Measurements from ENCODE around the gene ATF5. TPM values are rescaled to one million over a fixed set of nuclear protein-coding genes. Genes with fewer than 3 reads are reported as not detected.

ATF5 gene
- total RNA-seq, 1 donor from 2014 or later = 14.1 TPM

DNA sequence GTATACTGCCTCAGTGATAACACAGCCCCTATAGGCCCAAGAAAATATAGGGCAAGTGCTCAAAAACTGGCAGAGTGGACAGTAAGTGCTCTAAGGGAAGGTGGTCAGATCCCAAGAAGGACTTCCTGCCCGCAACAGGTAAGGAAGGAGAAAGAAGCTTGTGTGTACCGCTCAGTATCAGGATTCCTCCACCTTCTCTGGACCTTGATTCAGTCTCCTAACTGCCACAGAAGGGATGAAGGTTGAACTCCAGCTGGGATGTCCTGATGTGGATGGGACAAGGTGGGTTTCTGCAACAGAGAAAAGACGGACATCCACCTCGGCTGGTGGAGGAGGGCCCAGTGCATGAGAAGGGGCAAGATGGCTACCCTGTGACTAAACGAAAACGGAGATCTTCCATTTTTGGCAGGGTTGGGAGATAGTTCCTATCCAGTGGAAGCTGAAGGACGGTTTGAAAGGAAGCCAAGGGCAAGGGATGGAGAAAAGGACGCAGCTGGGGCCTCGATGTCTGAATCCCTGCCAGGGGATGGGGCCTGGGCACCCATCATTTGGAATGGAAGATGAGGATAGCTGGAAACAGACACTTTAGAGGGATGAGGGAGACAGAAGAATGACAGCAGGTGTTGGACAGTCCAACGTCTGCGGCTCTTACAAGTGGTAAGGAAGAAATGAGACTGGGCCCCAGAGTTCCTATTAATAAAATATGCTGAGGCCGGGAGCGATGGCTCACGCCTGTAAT, 1.3 kb upstream of the ATF5 start:
- peaks cover 39% of the 10 kb centered on the region for H3K36me3 ChIP-seq
- H3K4me3 ChIP-seq = peak overlapping the region; percentile 94
- no peaks in the 10 kb centered on the region for H3K9me3 ChIP-seq
- intact Hi-C loops (cut with DNase I) = no loop called here
- DNase-seq (no peak), ATAC-seq (no peak)
- no peaks in the 10 kb centered on the region for H3K27me3 ChIP-seq
- H3K4me1 ChIP-seq = peaks cover 9% of the 10 kb centered on the region
- TF ChIP-seq, protein P1, sequence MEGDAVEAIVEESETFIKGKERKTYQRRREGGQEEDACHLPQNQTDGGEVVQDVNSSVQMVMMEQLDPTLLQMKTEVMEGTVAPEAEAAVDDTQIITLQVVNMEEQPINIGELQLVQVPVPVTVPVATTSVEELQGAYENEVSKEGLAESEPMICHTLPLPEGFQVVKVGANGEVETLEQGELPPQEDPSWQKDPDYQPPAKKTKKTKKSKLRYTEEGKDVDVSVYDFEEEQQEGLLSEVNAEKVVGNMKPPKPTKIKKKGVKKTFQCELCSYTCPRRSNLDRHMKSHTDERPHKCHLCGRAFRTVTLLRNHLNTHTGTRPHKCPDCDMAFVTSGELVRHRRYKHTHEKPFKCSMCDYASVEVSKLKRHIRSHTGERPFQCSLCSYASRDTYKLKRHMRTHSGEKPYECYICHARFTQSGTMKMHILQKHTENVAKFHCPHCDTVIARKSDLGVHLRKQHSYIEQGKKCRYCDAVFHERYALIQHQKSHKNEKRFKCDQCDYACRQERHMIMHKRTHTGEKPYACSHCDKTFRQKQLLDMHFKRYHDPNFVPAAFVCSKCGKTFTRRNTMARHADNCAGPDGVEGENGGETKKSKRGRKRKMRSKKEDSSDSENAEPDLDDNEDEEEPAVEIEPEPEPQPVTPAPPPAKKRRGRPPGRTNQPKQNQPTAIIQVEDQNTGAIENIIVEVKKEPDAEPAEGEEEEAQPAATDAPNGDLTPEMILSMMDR (IDR thresholded peaks at IDR 0.05) = no peak
- H3K27ac ChIP-seq = peak overlapping the region; percentile 8

DNA sequence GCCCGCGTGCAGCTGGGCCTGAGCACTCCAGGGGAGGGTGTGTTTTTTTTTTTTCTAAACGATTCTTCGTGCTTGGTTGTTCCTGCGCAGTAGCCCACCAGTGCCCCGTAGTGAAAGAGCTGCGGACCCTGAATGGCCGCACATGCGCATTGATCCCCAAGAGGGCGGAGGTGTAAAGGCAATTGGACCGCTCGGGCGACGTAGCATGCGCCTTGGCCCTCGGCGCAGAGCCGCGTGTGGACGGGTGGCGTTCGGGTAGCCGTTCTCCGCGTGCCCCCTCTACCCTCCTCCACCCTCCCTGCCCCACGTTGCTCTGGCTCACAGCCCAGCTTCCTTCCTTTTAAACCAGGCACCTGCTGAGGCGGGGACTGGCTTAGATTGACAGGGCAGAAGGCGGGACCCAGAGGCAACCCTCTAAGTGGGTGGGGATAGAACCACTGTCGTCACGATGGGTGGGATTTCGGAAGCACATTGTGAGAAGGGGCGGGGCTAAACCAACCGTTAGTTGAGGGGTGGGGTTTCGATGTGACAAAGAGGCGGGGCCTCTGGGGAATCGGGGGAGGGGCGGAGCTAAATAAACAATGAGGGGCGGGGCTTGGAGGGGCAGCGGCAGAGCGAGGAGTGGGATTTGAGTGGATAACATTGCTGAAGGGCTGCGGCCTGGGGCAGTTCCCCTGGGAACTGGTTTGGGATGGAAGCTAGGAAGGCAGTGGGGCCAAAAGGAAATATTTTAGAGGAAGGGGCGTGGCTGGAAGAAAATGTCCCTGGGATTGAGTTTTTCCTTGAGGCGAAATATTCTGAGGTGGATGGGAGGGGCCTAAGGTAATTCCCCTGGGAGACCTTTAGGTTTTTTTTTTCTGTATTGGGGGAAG, 842 bp downstream of the ATF5 start:
- Histone ChIP-seq H3K27me3 (no peaks in the 10 kb centered on the region), H3K27ac (peak overlapping the region; percentile 92), H3K36me3 (peaks cover 20% of the 10 kb centered on the region), H3K9me3 (no peaks in the 10 kb centered on the region), H3K4me3 (peak overlapping the region; percentile 94), H3K4me1 (peaks cover 9% of the 10 kb centered on the region)
- peak; percentile 93 for DNase-seq
- ATAC-seq = peak; percentile 94
- TF ChIP-seq, protein P1 (IDR thresholded peaks at IDR 0.05) = peak; percentile 7
- intact Hi-C loops (cut with DNase I) = no loop called here

DNA sequence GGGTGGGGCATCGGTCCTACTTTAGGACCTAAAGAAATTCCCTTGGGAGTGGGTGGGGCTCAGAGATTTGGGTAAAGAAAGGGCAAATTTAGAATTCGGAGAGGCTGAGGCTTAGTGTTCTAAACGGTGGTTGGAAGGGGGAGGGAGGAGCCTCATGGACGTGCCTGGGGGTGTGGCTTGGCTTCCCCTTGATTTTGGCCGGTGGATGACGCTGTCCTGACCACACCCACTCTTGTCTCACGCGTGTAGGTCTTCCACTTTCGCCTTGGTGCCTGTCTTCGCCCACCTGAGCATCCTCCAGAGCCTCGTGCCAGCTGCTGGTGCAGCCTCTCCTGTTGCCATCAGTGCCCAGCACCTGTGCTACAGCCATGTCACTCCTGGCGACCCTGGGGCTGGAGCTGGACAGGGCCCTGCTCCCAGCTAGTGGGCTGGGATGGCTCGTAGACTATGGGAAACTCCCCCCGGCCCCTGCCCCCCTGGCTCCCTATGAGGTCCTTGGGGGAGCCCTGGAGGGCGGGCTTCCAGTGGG, 1.5 kb downstream of the ATF5 start:
- Histone ChIP-seq H3K4me3 (peak overlapping the region; percentile 94), H3K36me3 (peaks cover 13% of the 10 kb centered on the region), H3K4me1 (peaks cover 9% of the 10 kb centered on the region), H3K27ac (no peak overlapping the region), H3K9me3 (no peaks in the 10 kb centered on the region), H3K27me3 (no peaks in the 10 kb centered on the region)
- ATAC-seq (no peak), DNase-seq (no peak)
- intact Hi-C loops (cut with DNase I) = no loop called here
- TF ChIP-seq, protein P1 (IDR thresholded peaks at IDR 0.05) = no peak

DNA sequence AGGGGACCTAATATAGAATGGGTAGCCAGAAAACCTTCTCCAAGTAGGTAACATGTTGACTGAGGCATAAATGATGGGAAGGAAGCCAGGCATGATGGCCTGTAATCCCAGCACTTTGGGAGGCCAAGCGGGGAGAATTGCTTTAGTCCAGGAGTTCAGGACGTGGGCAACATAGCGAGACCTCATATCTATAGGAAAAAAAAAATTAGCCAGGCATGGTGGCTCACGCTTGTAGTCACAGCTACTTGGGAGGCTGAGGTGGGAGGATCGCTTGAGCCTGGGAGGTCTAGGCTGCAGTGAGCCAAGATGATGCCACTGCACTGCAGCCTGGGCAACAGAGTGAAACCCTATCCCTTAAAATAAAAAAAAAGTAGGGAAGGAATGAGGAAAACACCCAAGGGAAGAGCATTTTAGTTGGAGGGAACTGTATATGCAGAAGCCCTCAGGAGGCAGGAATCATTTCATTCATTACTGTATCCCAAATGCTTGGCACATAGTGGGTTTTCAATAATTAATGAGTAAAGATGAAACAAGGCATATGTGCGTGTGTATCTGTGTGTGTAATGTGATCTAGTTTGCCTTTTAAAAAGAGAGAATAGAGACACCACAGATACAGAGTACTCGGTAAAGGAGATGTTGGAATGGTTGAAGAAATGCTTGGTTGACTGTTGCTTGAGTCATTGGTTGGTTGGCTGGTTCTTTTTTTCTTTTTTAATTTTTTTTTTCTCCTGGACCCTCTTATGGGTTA, 2.5 kb downstream of the ATF5 start:
- no peak overlapping the region for H3K27ac ChIP-seq
- H3K4me3 ChIP-seq = no peak overlapping the region
- TF ChIP-seq, protein P1 (IDR thresholded peaks at IDR 0.05) = no peak
- intact Hi-C loops (cut with DNase I) = no loop called here
- DNase-seq (no peak), ATAC-seq (no peak)
- H3K36me3 ChIP-seq = peaks cover 7% of the 10 kb centered on the region
- H3K9me3 ChIP-seq = no peaks in the 10 kb centered on the region
- no peaks in the 10 kb centered on the region for H3K27me3 ChIP-seq
- H3K4me1 ChIP-seq = peaks cover 9% of the 10 kb centered on the region

DNA sequence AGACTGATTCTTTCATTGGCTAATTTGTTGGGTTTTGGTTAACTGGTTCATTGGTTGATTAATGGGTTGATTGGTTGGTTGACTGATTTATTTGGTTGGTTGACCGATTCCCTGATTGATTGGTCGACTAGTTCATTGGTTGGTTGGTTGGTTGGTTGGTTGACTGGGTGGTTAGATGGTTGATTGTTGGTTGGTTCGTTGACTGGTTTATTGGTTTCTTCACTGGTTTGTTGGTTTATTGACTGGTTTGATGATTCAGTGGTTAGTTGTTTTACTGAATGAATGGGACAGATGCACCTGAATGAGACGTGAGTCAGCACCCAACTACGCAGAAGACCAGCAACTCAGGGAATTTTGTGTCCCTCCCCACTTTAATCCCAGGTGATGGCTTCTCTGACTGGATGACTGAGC, 3.0 kb downstream of the ATF5 start:
- intact Hi-C loops (cut with DNase I) = no loop called here
- TF ChIP-seq, protein P1 (IDR thresholded peaks at IDR 0.05) = no peak

More for the DNA sequence above, 3.0 kb downstream of the ATF5 start:
- Histone ChIP-seq H3K27me3 (no peaks in the 10 kb centered on the region), H3K27ac (no peak overlapping the region), H3K4me1 (peaks cover 9% of the 10 kb centered on the region), H3K4me3 (no peak overlapping the region), H3K9me3 (no peaks in the 10 kb centered on the region), H3K36me3 (peaks cover 5% of the 10 kb centered on the region)
- DNase-seq (no peak), ATAC-seq (no peak)
